Hematopoietic multipotent progenitor cell (in vitro differentiated cells): Measurements from ENCODE around the gene BCL2L12. TPM values are rescaled to one million over a fixed set of nuclear protein-coding genes. Genes with fewer than 3 reads are reported as not detected.

Experiments used
- DNase-seq, 3 donors: peaks; one replicate each; pipeline ENCODE4 v3.0.0-alpha.2; 2011 to 2015; ENCODE audit warnings: low read depth in 2 of 3, low spot score in 2 of 3
- total RNA-seq: library from RNA; depleted of rRNA; stranded (reverse); fragments of >200 nt; gene quantifications from one replicate; pipeline ENCODE4 v1.2.3, GENCODE V29; 2012

The BCL2L12 gene
- total RNA-seq, 1 donor: 8.1 TPM

GRCh38 chr19:49641688-49642491 lies 23.8 kb upstream of the BCL2L12 start, which contains the start of gene SCAF1:
TSS of gene SCAF1 (plus strand) at chr19:49642209. CDS start at chr19:49645027, 2,818 bp downstream.
- DNase-seq: peak; percentile 98 to 100 (median 99)

GRCh38 chr19:49642492-49643035 lies 23.2 kb upstream of the BCL2L12 start:
- peak in 1 of 3 donors; percentile 47 for DNase-seq

GRCh38 chr19:49643466-49643865 lies 22.3 kb upstream of the BCL2L12 start:
- no peak for DNase-seq

- no peak for DNase-seq
Observed at GRCh38 chr19:49645592-49645991, 20.1 kb upstream of the BCL2L12 start.

- no peak for DNase-seq
Observed at GRCh38 chr19:49645995-49646394, 19.7 kb upstream of the BCL2L12 start.

- DNase-seq: no peak
Observed at GRCh38 chr19:49646586-49646985, 19.1 kb upstream of the BCL2L12 start.

GRCh38 chr19:49651029-49651819 lies 14.5 kb upstream of the BCL2L12 start:
- no peak for DNase-seq

- DNase-seq: no peak
Observed at GRCh38 chr19:49651820-49652550, 13.7 kb upstream of the BCL2L12 start.

GRCh38 chr19:49652551-49653465 lies 12.9 kb upstream of the BCL2L12 start:
- DNase-seq: no peak

GRCh38 chr19:49653466-49653806 lies 12.3 kb upstream of the BCL2L12 start:
- no peak for DNase-seq

GRCh38 chr19:49654581-49654980 lies 11.2 kb upstream of the BCL2L12 start:
- DNase-seq: no peak

GRCh38 chr19:49655570-49656455 lies 9.9 kb upstream of the BCL2L12 start:
- DNase-seq: no peak

- no peak for DNase-seq
Observed at GRCh38 chr19:49656456-49657109, 9.2 kb upstream of the BCL2L12 start.

GRCh38 chr19:49657493-49658138 lies 8.1 kb upstream of the BCL2L12 start:
- no peak for DNase-seq

GRCh38 chr19:49658139-49658517 lies 7.6 kb upstream of the BCL2L12 start:
- no peak for DNase-seq

- DNase-seq: no peak
Observed at GRCh38 chr19:49658566-49659442, 6.9 kb upstream of the BCL2L12 start.
